ENCODE measurements around the gene CPM.
A peak's percentile ranks its signal among the peaks of the same experiment; 100 is the strongest.

Gene CPM

GRCh38 chr12:68878283-68878682, 54.7 kb downstream of the CPM start:
- no peak for DNase-seq (ENCODE audit: low read depth)

- no peak for DNase-seq (ENCODE audit: low read depth)
Observed at GRCh38 chr12:68877583-68877982, 55.4 kb downstream of the CPM start.

- DNase-seq (ENCODE audit: low read depth): no peak
Observed at GRCh38 chr12:68876461-68876860, 56.5 kb downstream of the CPM start.

GRCh38 chr12:68873316-68873715, 59.7 kb downstream of the CPM start:
- DNase-seq (ENCODE audit: low read depth): no peak

- peak; percentile 21 for DNase-seq (ENCODE audit: low read depth)
Observed at GRCh38 chr12:68871921-68872320, 61.0 kb downstream of the CPM start.

GRCh38 chr12:68871396-68871795, 61.6 kb downstream of the CPM start:
- no peak for DNase-seq (ENCODE audit: low read depth)

GRCh38 chr12:68870443-68870842, 62.5 kb downstream of the CPM start:
- no peak for DNase-seq (ENCODE audit: low read depth)

GRCh38 chr12:68870011-68870410, 63.0 kb downstream of the CPM start:
- no peak for DNase-seq (ENCODE audit: low read depth)

- DNase-seq (ENCODE audit: low read depth): no peak
Observed at GRCh38 chr12:68868043-68868790, 64.8 kb downstream of the CPM start.

GRCh38 chr12:68867606-68868005, 65.4 kb downstream of the CPM start:
- DNase-seq (ENCODE audit: low read depth): no peak

- peak; percentile 22 for DNase-seq (ENCODE audit: low read depth)
Observed at GRCh38 chr12:68866950-68867349, 66.0 kb downstream of the CPM start.

GRCh38 chr12:68865399-68866164, 67.4 kb downstream of the CPM start:
- peak; percentile 37 for DNase-seq (ENCODE audit: low read depth)

- no peak for DNase-seq (ENCODE audit: low read depth)
Observed at GRCh38 chr12:68864604-68865003, 68.4 kb downstream of the CPM start.

GRCh38 chr12:68863886-68864454, 69.0 kb downstream of the CPM start:
- DNase-seq (ENCODE audit: low read depth): peak; percentile 63

- DNase-seq (ENCODE audit: low read depth): no peak
Observed at GRCh38 chr12:68863109-68863770, 69.7 kb downstream of the CPM start.

GRCh38 chr12:68861890-68862289, 71.1 kb downstream of the CPM start:
- no peak for DNase-seq (ENCODE audit: low read depth)

- no peak for DNase-seq (ENCODE audit: low read depth)
Observed at GRCh38 chr12:68856510-68856909, 76.5 kb downstream of the CPM start.

- DNase-seq (ENCODE audit: low read depth): no peak
Observed at GRCh38 chr12:68855771-68856170, 77.2 kb downstream of the CPM start.

- DNase-seq (ENCODE audit: low read depth): no peak
Observed at GRCh38 chr12:68855111-68855510, 77.9 kb downstream of the CPM start.

GRCh38 chr12:68854554-68854953, 78.4 kb downstream of the CPM start:
- no peak for DNase-seq (ENCODE audit: low read depth)

- DNase-seq (ENCODE audit: low read depth): no peak
Observed at GRCh38 chr12:68854078-68854468, 78.9 kb downstream of the CPM start.

GRCh38 chr12:68853396-68854077, 79.4 kb downstream of the CPM start:
- DNase-seq (ENCODE audit: low read depth): no peak

All from EH (cell line).